HG03108 (cell line): ENCODE measurements around the gene UBAP2L.
A peak's percentile ranks its signal among the peaks of the same experiment; 100 is the strongest.
"Not testable (repeated sequence)": the region's sequence is repeated elsewhere in the genome, so short reads cannot be mapped to it uniquely, and the experiment has no call there.

Experiments used
- ATAC-seq: cut with Tn5 transposase; IDR thresholded peaks from one replicate; pipeline ENCODE4 v1.9.1; 2021; ENCODE audit warnings: moderate library complexity; ENCODE audit not compliant: unreplicated experiment

Gene UBAP2L

GRCh38 chr1:154241703-154242351 lies 21.1 kb downstream of the UBAP2L start:
- ATAC-seq, result no peak

GRCh38 chr1:154253671-154254070 lies 32.9 kb downstream of the UBAP2L start:
- ATAC-seq, result no peak

- ATAC-seq, result no peak
These were observed 35.9 kb downstream of the UBAP2L start for GRCh38 chr1:154256686-154257085.

- no peak for ATAC-seq
These were observed 38.0 kb downstream of the UBAP2L start for GRCh38 chr1:154258784-154259183.

- no peak for ATAC-seq
These were observed 39.4 kb downstream of the UBAP2L start for GRCh38 chr1:154260127-154260526.

- no peak for ATAC-seq
These were observed 42.9 kb downstream of the UBAP2L start for GRCh38 chr1:154263465-154264332.

GRCh38 chr1:154264454-154264853 lies 43.7 kb downstream of the UBAP2L start:
- ATAC-seq, result no peak

- no peak for ATAC-seq
These were observed 44.8 kb downstream of the UBAP2L start for GRCh38 chr1:154265586-154265985.

GRCh38 chr1:154270833-154271232 lies 50.1 kb downstream of the UBAP2L start:
- no peak for ATAC-seq

- peak; percentile 81 for ATAC-seq
These were observed 51.7 kb downstream of the UBAP2L start, which contains the start of gene HAX1 for GRCh38 chr1:154272217-154272998. Gene HAX1 (plus strand): TSS chr1:154272629. CDS start chr1:154272724, 95 bp downstream.

GRCh38 chr1:154272999-154273563 lies 52.3 kb downstream of the UBAP2L start:
- ATAC-seq, result no peak

GRCh38 chr1:154276797-154277196 lies 56.0 kb downstream of the UBAP2L start:
- no peak for ATAC-seq

GRCh38 chr1:154287591-154287990 lies 66.8 kb downstream of the UBAP2L start:
- not testable (repeated sequence) for ATAC-seq

GRCh38 chr1:154288661-154289060 lies 67.9 kb downstream of the UBAP2L start:
- ATAC-seq, result no peak

GRCh38 chr1:154290921-154291320 lies 70.2 kb downstream of the UBAP2L start:
- ATAC-seq, result no peak

GRCh38 chr1:154295408-154296235 lies 74.9 kb downstream of the UBAP2L start:
- no peak for ATAC-seq

- ATAC-seq, result no peak
These were observed 80.8 kb downstream of the UBAP2L start for GRCh38 chr1:154301582-154301981.

- no peak for ATAC-seq
These were observed 84.0 kb downstream of the UBAP2L start for GRCh38 chr1:154304664-154305337.

- ATAC-seq, result no peak
These were observed 85.4 kb downstream of the UBAP2L start for GRCh38 chr1:154306151-154306550.
